Esophagus squamous epithelium (tissue), 5 donors: Measurements from ENCODE around the gene OR56A1. TPM values are rescaled to one million over a fixed set of nuclear protein-coding genes. Genes with fewer than 3 reads are reported as not detected.
A peak's percentile ranks its signal among the peaks of the same experiment; 100 is the strongest.

ENCODE experiments used
- DNase-seq: peaks from one replicate; lab custom pipeline; 2025; lab: John Stamatoyannopoulos, UW
- H3K27ac ChIP-seq, 4 donors: fragments of 200-600 bp; sonication (generic); one replicate each; pipeline ENCODE4 v1.5.1; 2016 to 2019; ENCODE audit warnings: mild to moderate bottlenecking in 1 of 4
- H3K27me3 ChIP-seq, 4 donors: fragments of 200-600 bp; sonication (generic); 1 replicate in 3 of 4; 2 replicates in 1 of 4; pipeline versions ENCODE4 v1.5.1 to v1.6.0; 2017 to 2021; ENCODE audit warnings: antibody characterized with exemption in 1 of 4
- H3K36me3 ChIP-seq, 3 donors: fragments of 200-600 bp; sonication (generic); one replicate each; pipeline ENCODE4 v1.5.1; 2016 to 2019
- H3K4me1 ChIP-seq, 3 donors: fragments of 200-600 bp; sonication (generic); one replicate each; pipeline ENCODE4 v1.5.1; 2017 to 2019
- H3K4me3 ChIP-seq, 4 donors: fragments of 200-600 bp; sonication (generic); 1 replicate in 3 of 4; 2 replicates in 1 of 4; pipeline ENCODE4 v1.5.1; 2016 to 2019; ENCODE audit warnings: mild to moderate bottlenecking in 2 of 4, moderate library complexity in 1 of 4
- H3K9me3 ChIP-seq, 3 donors: fragments of 200-600 bp; sonication (generic); one replicate each; pipeline ENCODE4 v1.5.1; 2016 to 2019
- POLR2A ChIP-seq, 4 donors: fragments of 450-650 bp; IDR thresholded peaks; one replicate each; pipeline ENCODE4 v1.6.1; 2017; ENCODE audit warnings: antibody characterized with exemption in 4 of 4, mild to moderate bottlenecking in 4 of 4, moderate library complexity in 3 of 4
- WGBS, 2 donors: methylation state at CpG; one replicate each; pipeline ENCODE4 v1.1.5; 2018; 5-methylcytosine and 5-hydroxymethylcytosine counted together
- intact Hi-C: fragments of 100-400 bp; cut with DNase I; formaldehyde crosslinking; loops from one replicate; pipeline ENCODE4 v1.15.0; 2022
- total RNA-seq, 4 donors: library from RNA; depleted of rRNA; stranded (reverse); fragments of >200 nt; gene quantifications; one replicate each; pipeline ENCODE4 v1.1.0, GENCODE V29; 2016
- TF ChIP-seq, protein P1 (sequence below), 6 experiments: fragments of 450-650 bp in 4 of 6; fragments of 200-600 bp in 2 of 6; sonication (generic) in 2 of 6; IDR thresholded peaks; one replicate each; pipeline ENCODE4 v1.5.1; 2016 to 2019; ENCODE audit warnings: antibody characterized with exemption in 6 of 6, mild to moderate bottlenecking in 4 of 6, moderate library complexity in 4 of 6
- donor health status: DM: yes; HTN: yes; CAD: no.

Gene OR56A1
- total RNA-seq, 4 donors from 2014 or later: not detected

DNA sequence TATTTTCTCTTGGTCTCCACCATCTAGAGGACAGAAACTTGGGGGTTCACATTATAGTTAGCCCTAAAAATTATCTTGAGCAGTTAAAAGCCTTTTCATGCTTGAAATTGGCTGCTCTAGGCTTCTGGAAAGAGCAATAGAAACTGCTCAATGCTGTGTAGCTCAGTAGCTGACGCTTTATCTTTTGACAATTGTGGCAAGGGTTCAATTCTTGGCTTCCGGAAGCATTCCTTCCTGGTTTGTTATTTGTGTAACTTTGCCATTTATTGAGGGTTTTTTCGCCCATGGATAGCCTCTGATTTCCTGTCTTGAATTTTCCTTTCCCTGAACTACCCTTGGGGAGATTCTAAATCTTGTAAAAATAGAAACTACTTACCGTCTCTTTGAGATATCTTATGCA, 10.3 kb upstream of the OR56A1 start:
- no peaks in the 10 kb centered on the region for H3K9me3 ChIP-seq
- 44 to 57% methylated on average over 4 of the region's 4 CpGs for WGBS, 2 donors
- H3K4me1 ChIP-seq: no peaks in the 10 kb centered on the region
- TF ChIP-seq, protein P1, sequence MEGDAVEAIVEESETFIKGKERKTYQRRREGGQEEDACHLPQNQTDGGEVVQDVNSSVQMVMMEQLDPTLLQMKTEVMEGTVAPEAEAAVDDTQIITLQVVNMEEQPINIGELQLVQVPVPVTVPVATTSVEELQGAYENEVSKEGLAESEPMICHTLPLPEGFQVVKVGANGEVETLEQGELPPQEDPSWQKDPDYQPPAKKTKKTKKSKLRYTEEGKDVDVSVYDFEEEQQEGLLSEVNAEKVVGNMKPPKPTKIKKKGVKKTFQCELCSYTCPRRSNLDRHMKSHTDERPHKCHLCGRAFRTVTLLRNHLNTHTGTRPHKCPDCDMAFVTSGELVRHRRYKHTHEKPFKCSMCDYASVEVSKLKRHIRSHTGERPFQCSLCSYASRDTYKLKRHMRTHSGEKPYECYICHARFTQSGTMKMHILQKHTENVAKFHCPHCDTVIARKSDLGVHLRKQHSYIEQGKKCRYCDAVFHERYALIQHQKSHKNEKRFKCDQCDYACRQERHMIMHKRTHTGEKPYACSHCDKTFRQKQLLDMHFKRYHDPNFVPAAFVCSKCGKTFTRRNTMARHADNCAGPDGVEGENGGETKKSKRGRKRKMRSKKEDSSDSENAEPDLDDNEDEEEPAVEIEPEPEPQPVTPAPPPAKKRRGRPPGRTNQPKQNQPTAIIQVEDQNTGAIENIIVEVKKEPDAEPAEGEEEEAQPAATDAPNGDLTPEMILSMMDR (IDR thresholded peaks at IDR 0.05): no peak
- TF ChIP-seq POLR2A (IDR thresholded peaks at IDR 0.05): no peak
- no peak overlapping the region for H3K4me3 ChIP-seq
- DNase-seq: no peak
- H3K27ac ChIP-seq: no peak overlapping the region
- no peaks in the 10 kb centered on the region for H3K36me3 ChIP-seq
- H3K27me3 ChIP-seq: no peaks in the 10 kb centered on the region
- intact Hi-C loops: no loop called here

DNA sequence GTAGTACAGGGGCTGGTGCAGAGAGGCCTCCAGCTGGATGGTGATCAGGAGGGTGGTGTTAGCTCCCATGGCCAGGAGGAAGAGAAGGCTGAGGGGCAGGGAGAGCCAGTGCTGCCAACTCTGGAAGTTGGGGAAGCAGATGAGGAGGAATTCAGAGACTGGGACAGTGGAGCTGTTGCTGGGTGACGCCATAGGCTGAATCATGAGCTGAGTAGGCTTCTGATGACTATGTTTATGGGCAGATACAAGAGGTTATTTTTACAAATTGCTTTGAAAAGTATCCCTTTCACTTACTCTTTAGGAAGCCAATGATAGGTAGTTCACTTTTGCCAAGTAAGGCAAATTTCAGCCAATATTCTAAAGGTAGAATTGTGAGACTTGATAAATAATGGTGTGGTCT, 3.1 kb downstream of the OR56A1 start:
- Histone ChIP-seq H3K9me3 (no peaks in the 10 kb centered on the region), H3K4me1 (no peaks in the 10 kb centered on the region), H3K36me3 (no peaks in the 10 kb centered on the region), H3K27ac (no peak overlapping the region), H3K4me3 (no peak overlapping the region), H3K27me3 (no peaks in the 10 kb centered on the region)
- intact Hi-C loops: loop anchor here (10.0 kb wide), 1 partner anchor 337 kb away; no protein-coding TSS in a partner anchor
- DNase-seq: no peak
- WGBS, 2 donors: 64 to 71% methylated on average over 1 of the region's 1 CpG
- TF ChIP-seq POLR2A (IDR thresholded peaks at IDR 0.05): no peak
- TF ChIP-seq, protein P1 (IDR thresholded peaks at IDR 0.05): no peak

DNA sequence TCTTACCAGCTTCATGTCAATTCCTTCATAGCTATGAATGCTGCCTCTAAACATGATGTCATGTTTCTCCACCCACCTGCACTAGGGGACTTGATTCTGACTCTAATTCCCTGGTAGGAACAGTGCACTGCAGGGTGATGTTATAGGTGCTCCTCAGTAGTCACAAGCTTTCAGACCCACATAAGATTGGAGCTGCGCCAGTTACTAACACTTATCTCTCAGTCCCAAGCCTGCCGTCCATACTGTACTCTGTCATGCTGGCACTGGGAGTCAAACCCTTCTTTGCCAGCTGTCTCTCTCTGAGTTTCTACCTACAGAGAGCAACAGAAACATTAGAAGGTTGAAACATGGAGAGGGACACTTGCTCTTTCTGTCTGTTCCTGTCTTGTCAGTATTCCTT, 5.5 kb downstream of the OR56A1 start:
- 60 to 88% methylated on average over 2 of the region's 2 CpGs for WGBS, 2 donors

DNA sequence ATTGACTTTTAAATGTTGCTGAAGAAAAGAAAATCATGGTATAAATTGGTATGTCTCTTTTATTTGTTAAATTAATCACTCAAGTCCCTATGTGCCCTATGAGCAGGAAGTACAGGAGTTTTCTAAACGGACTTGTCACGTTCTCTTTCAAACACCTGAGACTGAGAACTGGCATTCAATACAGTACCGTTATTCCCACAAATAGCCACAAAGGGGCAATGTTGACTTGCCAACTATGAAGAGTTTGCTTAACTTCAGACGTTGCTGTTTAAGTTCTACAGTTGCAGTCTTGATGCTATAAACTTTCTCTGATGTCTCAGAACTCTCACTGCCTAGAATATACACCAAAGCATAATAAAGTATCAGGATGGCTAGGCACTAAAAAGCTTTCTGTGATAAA, 7.6 kb downstream of the OR56A1 start:
- Histone ChIP-seq H3K4me1 (no peaks in the 10 kb centered on the region), H3K27ac (no peak overlapping the region), H3K9me3 (no peaks in the 10 kb centered on the region), H3K36me3 (no peaks in the 10 kb centered on the region), H3K27me3 (no peaks in the 10 kb centered on the region), H3K4me3 (no peak overlapping the region)
- TF ChIP-seq, protein P1 (IDR thresholded peaks at IDR 0.05): peak in 5 of 6 experiments; percentile 30 to 50 (median 32)
- no peak for TF ChIP-seq POLR2A (IDR thresholded peaks at IDR 0.05)
- intact Hi-C loops: loop anchor here (10.0 kb wide), 1 partner anchor 342 kb away; no protein-coding TSS in a partner anchor
- WGBS, 2 donors: 0% methylated on average over 4 of the region's 4 CpGs
- DNase-seq: no peak

More for the DNA sequence above, 5.5 kb downstream of the OR56A1 start:
- DNase-seq: no peak
- Histone ChIP-seq H3K27ac (no peak overlapping the region), H3K4me3 (no peak overlapping the region), H3K9me3 (no peaks in the 10 kb centered on the region), H3K36me3 (no peaks in the 10 kb centered on the region), H3K27me3 (no peaks in the 10 kb centered on the region), H3K4me1 (no peaks in the 10 kb centered on the region)
- TF ChIP-seq POLR2A (IDR thresholded peaks at IDR 0.05): no peak
- TF ChIP-seq, protein P1 (IDR thresholded peaks at IDR 0.05): no peak
- intact Hi-C loops: loop anchor here (10.0 kb wide), 1 partner anchor 340 kb away; no protein-coding TSS in a partner anchor

DNA sequence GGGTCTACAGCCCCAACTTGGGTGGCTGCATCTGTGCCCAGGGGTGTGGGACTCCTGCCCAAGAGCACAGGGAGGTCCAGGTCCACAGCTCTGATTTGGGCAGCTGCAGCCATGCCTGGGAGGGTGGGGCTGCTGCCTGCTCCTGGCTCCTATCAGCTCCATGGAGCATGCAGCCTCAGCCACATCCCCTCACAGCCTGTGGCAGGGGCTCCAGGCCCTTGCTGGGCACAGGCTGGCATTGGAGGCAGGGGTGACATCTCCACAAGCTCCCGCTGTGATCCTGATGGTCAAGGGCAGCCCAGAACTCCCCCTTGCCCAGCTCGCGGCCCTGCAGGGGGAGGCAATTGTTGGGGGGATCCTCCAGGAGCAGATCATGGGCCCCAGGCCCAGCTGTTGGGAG, 17.5 kb downstream of the OR56A1 start:
- Histone ChIP-seq H3K27me3 (peaks cover 0 to 4% (median 0%) of the 10 kb centered on the region in 4 donors), H3K4me3 (no peak overlapping the region), H3K4me1 (no peaks in the 10 kb centered on the region), H3K9me3 (no peaks in the 10 kb centered on the region), H3K27ac (no peak overlapping the region), H3K36me3 (no peaks in the 10 kb centered on the region)
- no CpG with 5 or more reads among the region's 3 CpGs for WGBS, 2 donors
- TF ChIP-seq, protein P1 (IDR thresholded peaks at IDR 0.05): no peak
- TF ChIP-seq POLR2A (IDR thresholded peaks at IDR 0.05): no peak
- no peak for DNase-seq
- intact Hi-C loops: no loop called here
